Adrenal gland (tissue), 12 donors: Measurements from ENCODE around the gene PSD2. TPM values are rescaled to one million over a fixed set of nuclear protein-coding genes. Genes with fewer than 3 reads are reported as not detected.

ENCODE experiments used
- DNase-seq, 7 donors: peaks; one replicate each; pipeline ENCODE4 v3.0.0-alpha.2; 2019 to 2020
- H3K27ac ChIP-seq, 5 donors: fragments of 200-600 bp; sonication (generic) in 4 of 5; 1 replicate in 3 of 5; 2 replicates in 2 of 5; pipeline versions ENCODE4 v1.5.1 to v1.8.0; 2016 to 2020; ENCODE audit warnings: mild to moderate bottlenecking in 1 of 5
- H3K27me3 ChIP-seq: fragments of 200-600 bp; 2 replicates; pipeline ENCODE4 v1.8.0; 2021
- H3K36me3 ChIP-seq, 2 donors: fragments of 200-600 bp; replicated peaks in 1 of 2; 1 replicate in 1 of 2; 2 replicates in 1 of 2; pipeline versions ENCODE4 v1.5.1 to v1.8.0; 2018 to 2022
- H3K4me1 ChIP-seq, 2 donors: fragments of 200-600 bp; replicated peaks in 1 of 2; 1 replicate in 1 of 2; 2 replicates in 1 of 2; pipeline versions ENCODE4 v1.5.1 to v1.8.0; 2018 to 2021
- H3K4me3 ChIP-seq, 4 donors: fragments of 200-600 bp; sonication (generic) in 3 of 4; one replicate each; pipeline ENCODE4 v1.5.1; 2016 to 2018
- H3K9me3 ChIP-seq, 3 donors: fragments of 200-600 bp; sonication (generic) in 1 of 3; replicated peaks in 1 of 3; 1 replicate in 2 of 3; 2 replicates in 1 of 3; pipeline versions ENCODE4 v1.5.1 to v1.8.0; 2016 to 2021
- CTCF ChIP-seq, 6 experiments: fragments of 450-650 bp in 4 of 6; fragments of 200-600 bp in 2 of 6; sonication (generic) in 1 of 6; IDR thresholded peaks; 1 replicate in 5 of 6; 2 replicates in 1 of 6; pipeline versions ENCODE4 v1.5.1 to v1.8.0; 2016 to 2021; ENCODE audit warnings: antibody characterized with exemption in 6 of 6, mild to moderate bottlenecking in 2 of 6, moderate library complexity in 1 of 6
- POLR2A ChIP-seq, 2 donors: fragments of 450-650 bp; IDR thresholded peaks; one replicate each; pipeline ENCODE4 v1.6.1; 2017; ENCODE audit warnings: antibody characterized with exemption in 2 of 2, mild to moderate bottlenecking in 2 of 2, moderate library complexity in 1 of 2
- WGBS, 4 donors: extraction: QIAGEN DNeasy Blood & Tissue Kit in 2 of 4; methylation state at CpG; one replicate each; pipeline versions ENCODE4 v1.1.5 to v1.1.7; 2013 to 2017; 5-methylcytosine and 5-hydroxymethylcytosine counted together
- intact Hi-C, 2 donors: fragments of 100-400 bp; cut with DNase I; formaldehyde crosslinking; loops; one replicate each; pipeline versions ENCODE4 v1.14.1 to v1.15.0; 2022 to 2023
- polyA plus RNA-seq, 3 donors: library from polyadenylated mRNA; stranded (reverse); fragments of 200-250 nt in 2 of 3; fragments of 350-450 nt in 1 of 3; fragmentation: Illumina TruSeq in 1 of 3; extraction: RNeasy Lipid Tissue Mini Kit (QIAGEN cat#74804) in 1 of 3; gene quantifications; one replicate each; pipeline ENCODE4 v1.2.3, GENCODE V29; 2013 to 2014
- total RNA-seq, 9 donors: library from RNA; depleted of rRNA in 4 of 9; stranded (reverse); fragments of >200 nt in 4 of 9; fragments of 120-200 nt in 1 of 9; fragmentation: NEBNext Ultra II Directional in 1 of 9; extraction: Animal tissue kit (Norgen Biotek cat#: 25700) in 1 of 9; gene quantifications; one replicate each; pipeline versions ENCODE4 v1.1.0 to v1.2.4, GENCODE V29; 2013 to 2023
- donor health status: healthy with polysubstance abuse.
- donor health status: Bipolar disorder and iron deficiency.
- donor health status: DM: yes; HTN: yes; CAD: no.
- donor health status: DM: no; HTN: no; CAD: no.
- donor health status: DM: no; HTN: no; CAD: no.
- donor health status: DM: yes; HTN: yes; CAD: no.

Gene PSD2
- total and polyA plus RNA-seq, 12 donors: 0.11 to 0.46 (median 0.24) TPM; not detected in 5

- DNase-seq: no peak
- TF ChIP-seq POLR2A (IDR thresholded peaks at IDR 0.05) (no peak), CTCF (IDR thresholded peaks at IDR 0.05) (no peak)
- Histone ChIP-seq H3K27ac (no peak overlapping the region), H3K4me3 (no peak overlapping the region), H3K9me3 (no peaks in the 10 kb centered on the region), H3K36me3 (peaks cover 0 to 12% of the 10 kb centered on the region in 2 donors), H3K4me1 (no peaks in the 10 kb centered on the region), H3K27me3 (no peaks in the 10 kb centered on the region)
- intact Hi-C loops: no loop called here
- 96 to 98% (median 97%) methylated on average over 5 of the region's 5 CpGs for WGBS, 4 donors
These were observed 59.3 kb downstream of the PSD2 start for GRCh38 chr5:139854953-139855352.

GRCh38 chr5:139855451-139855850 is 59.8 kb downstream of the PSD2 start:
- TF ChIP-seq POLR2A (IDR thresholded peaks at IDR 0.05) (no peak), CTCF (IDR thresholded peaks at IDR 0.05) (no peak)
- no peak for DNase-seq
- 96 to 98% (median 96%) methylated on average over 6 to 8 of the region's 8 CpGs for WGBS, 4 donors

DNA sequence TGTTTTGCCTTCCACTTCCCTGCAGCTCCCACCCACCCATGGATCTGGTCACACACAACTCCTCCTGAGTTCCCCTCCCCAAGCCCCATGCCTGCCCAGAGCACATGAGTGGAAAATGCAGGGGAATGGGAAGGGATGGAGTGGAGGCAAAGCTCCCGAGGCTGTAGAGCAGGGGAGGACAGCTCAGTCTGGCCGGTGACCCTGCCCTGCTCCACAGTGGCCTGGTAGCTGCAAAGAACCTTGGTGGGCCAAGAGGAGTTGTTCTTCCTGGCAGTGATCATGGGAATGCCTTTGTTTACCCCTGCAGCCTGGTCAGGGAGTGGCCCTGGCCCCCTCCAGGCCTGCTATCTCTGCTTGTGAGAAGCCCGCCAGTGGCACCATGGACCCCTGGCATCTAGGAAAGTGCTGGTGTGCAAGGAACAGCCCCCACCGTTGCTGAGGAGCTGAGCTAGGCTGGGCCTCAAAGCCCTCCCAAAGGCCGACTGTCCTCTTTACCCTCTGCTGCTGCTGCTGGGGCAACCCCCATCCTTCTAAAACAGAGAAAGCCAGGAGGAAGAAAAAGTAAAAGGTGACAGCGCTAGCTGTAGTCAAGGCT is 60.4 kb downstream of the PSD2 start:
- Histone ChIP-seq H3K27me3 (no peaks in the 10 kb centered on the region), H3K27ac (no peak overlapping the region), H3K9me3 (no peaks in the 10 kb centered on the region), H3K4me1 (no peaks in the 10 kb centered on the region), H3K4me3 (no peak overlapping the region), H3K36me3 (peaks cover 0 to 12% of the 10 kb centered on the region in 2 donors)
- intact Hi-C loops: no loop called here
- no peak for TF ChIP-seq POLR2A (IDR thresholded peaks at IDR 0.05)
- no peak for TF ChIP-seq CTCF (IDR thresholded peaks at IDR 0.05)
- no peak for DNase-seq
- WGBS, 4 donors: 89 to 96% (median 94%) methylated on average over 5 to 6 of the region's 6 CpGs

More at GRCh38 chr5:139855451-139855850, 59.8 kb downstream of the PSD2 start:
- no peak overlapping the region for H3K4me3 ChIP-seq
- no peaks in the 10 kb centered on the region for H3K9me3 ChIP-seq
- H3K27me3 ChIP-seq: no peaks in the 10 kb centered on the region
- no peak overlapping the region for H3K27ac ChIP-seq
- H3K36me3 ChIP-seq: peaks cover 0 to 12% of the 10 kb centered on the region in 2 donors
- no peaks in the 10 kb centered on the region for H3K4me1 ChIP-seq
- intact Hi-C loops: no loop called here

GRCh38 chr5:139856714-139857113 is 61.1 kb downstream of the PSD2 start:
- TF ChIP-seq POLR2A (IDR thresholded peaks at IDR 0.05) (no peak), CTCF (IDR thresholded peaks at IDR 0.05) (no peak)
- H3K4me3 ChIP-seq: no peak overlapping the region
- peaks cover 0 to 7% of the 10 kb centered on the region in 2 donors for H3K36me3 ChIP-seq
- WGBS, 4 donors: 88 to 93% (median 91%) methylated on average over 4 of the region's 4 CpGs
- H3K27ac ChIP-seq: no peak overlapping the region
- no peaks in the 10 kb centered on the region for H3K4me1 ChIP-seq
- no peaks in the 10 kb centered on the region for H3K9me3 ChIP-seq
- no peaks in the 10 kb centered on the region for H3K27me3 ChIP-seq
- intact Hi-C loops: no loop called here
- DNase-seq: no peak
